GM12801 (cell line): ENCODE data around the gene ZBTB42.

Source experiments
- TF ChIP-seq, protein P1 (sequence below): IDR thresholded peaks from one replicate; pipeline ENCODE4 v1.5.1; 2011; ENCODE audit warnings: control low read depth; ENCODE audit not compliant: insufficient read length; ENCODE audit errors: extremely low read depth

ZBTB42 gene

DNA sequence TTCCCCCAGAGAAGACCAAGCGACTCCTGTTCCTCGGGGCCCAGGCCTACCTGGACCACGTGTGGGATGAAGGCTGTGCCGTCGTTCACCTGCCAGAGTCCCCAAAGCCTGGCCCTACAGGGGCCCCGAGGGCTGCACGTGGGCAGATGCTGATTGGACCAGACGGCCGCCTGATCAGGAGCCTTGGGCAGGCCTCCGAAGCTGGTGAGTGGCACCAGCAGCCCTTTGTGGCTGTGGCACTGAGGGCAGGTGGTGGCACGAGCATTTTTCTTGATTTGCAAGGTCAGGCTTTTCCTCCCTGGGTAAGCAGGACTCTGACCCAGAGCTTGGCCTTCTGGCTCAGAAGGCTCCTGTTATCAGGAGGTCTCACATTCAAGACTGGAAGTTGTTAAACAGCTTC, 45.3 kb upstream of the ZBTB42 start:
- TF ChIP-seq, protein P1, sequence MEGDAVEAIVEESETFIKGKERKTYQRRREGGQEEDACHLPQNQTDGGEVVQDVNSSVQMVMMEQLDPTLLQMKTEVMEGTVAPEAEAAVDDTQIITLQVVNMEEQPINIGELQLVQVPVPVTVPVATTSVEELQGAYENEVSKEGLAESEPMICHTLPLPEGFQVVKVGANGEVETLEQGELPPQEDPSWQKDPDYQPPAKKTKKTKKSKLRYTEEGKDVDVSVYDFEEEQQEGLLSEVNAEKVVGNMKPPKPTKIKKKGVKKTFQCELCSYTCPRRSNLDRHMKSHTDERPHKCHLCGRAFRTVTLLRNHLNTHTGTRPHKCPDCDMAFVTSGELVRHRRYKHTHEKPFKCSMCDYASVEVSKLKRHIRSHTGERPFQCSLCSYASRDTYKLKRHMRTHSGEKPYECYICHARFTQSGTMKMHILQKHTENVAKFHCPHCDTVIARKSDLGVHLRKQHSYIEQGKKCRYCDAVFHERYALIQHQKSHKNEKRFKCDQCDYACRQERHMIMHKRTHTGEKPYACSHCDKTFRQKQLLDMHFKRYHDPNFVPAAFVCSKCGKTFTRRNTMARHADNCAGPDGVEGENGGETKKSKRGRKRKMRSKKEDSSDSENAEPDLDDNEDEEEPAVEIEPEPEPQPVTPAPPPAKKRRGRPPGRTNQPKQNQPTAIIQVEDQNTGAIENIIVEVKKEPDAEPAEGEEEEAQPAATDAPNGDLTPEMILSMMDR: no peak

DNA sequence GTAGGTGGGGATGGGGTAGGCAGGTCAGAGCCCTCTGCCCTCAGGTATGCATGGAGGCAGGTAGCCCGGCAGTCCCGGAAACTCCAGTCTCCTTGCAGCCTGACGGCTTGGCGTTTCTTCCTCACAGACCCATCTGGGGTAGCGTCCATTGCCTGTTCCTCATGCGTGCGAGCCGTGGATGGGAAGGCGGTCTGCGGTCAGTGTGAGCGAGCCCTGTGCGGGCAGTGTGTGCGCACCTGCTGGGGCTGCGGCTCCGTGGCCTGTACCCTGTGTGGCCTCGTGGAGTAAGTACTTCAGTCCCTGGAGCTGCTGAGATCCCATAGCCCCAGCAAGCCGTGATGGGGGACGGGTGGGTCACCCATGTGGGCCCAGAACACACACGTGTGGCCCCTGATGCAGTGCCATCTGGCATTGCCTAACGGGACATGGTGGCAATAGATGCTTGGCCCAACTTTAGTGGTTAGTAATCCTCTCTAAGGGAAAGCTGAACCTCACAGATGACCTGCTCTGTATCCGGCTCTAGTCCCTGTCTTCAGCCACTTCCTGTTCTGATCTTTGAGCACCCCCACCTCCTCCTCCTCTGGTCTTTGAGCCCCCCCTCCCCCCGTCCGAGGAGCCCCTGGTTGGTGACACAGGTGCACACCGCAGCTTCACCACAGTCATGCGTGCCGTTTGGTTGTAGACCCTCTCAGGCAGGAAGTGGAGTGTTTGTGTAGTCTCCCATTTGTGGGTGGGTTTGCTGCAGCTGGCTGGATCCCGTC, 44.2 kb upstream of the ZBTB42 start:
- TF ChIP-seq, protein P1: no peak

DNA sequence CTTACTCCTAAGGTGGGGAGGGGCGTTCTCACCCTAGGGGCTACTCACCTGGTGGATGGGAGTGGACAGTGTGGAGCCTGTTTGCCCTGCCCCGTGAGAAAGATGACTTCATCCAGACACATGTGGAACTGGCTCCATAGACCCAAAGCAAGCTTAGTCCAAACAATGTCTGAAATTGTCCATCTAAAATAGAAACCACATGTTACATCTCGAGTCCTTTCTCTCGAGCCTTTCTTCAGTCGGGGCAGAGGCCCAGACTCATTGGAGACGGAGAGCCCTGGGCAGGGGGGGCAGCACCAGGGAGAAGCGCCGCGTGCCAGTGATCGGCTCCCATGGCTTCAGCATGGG, 43.7 kb upstream of the ZBTB42 start:
- TF ChIP-seq, protein P1: no peak

DNA sequence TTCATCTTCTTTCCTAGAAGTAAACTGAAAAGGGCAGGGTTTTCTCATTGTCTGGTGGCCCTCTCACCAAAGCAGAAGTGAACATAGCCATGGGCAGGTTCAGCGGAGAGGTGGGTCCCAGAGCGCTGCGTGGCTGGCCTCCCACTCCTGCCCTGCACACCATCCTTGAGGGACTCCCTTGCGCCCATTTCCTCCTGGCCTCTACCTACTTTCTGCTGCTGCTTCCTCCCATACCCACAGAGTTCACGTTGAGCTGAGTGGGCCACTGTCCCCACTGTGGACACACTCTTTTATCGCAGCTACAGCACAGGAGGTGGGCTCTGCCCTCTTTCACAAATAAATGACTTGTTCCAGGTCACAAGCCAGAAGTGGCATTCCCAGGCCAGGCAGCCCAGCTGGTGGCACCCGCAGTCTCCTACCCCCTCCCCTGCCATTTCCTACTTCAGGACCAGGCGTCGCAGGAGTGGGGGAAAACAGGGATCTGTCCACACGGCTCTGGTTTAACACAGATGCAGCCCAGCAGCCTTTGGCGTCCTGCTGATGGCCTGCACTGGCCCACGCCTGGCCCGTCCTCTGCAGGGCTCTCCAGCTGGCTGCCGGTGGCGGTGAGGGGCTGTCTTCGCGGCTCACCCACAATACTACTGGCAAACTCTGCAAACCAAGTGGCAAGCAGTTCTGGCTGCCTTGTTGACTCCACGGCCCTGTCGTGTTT, 43.1 kb upstream of the ZBTB42 start:
- TF ChIP-seq, protein P1: no peak

DNA sequence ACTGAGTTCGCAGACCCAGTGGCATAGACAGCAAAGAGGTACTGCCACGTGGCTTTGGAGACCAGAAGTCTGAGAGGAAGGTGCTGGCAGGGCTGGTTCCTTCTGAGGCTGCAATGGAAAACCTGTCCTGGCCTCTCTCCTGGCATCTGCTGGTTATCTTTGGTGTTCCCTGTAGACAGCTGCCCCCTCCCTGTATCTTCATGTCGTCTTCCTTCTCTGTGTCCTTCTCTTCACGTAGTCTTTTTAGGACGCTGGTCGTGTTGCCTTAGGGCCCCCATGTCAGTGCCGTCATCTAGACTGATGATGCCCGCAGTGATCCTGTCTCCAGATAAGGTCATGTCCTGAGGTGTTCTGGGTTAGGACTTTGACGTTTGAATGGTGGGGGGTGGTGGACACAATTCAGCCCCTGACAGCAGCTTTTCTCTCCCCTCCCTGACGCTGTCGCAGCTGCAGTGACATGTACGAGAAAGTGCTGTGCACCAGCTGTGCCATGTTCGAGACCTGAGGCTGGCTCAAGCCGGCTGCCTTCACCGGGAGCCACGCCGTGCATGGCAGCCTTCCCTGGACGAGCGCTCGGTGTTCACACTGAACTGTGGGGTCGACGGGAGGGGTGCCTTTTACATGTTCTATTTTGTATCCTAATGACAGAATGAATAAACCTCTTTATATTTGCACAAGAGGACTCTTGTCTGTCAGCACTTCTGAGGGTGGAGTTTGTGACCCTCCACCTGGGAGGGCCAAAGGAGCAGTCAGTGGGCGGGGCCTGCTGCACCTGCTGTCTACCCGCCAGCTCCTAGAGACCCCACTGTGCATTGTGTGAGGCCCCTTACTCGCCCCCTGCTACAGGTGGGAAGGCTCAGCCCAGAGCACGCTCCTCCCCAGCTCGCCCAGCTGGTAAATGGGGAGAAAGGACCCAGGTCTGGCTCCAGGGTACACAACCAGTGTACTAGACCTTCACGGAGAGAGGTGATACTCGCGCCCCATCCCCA, 41.6 kb upstream of the ZBTB42 start:
- TF ChIP-seq, protein P1: no peak

DNA sequence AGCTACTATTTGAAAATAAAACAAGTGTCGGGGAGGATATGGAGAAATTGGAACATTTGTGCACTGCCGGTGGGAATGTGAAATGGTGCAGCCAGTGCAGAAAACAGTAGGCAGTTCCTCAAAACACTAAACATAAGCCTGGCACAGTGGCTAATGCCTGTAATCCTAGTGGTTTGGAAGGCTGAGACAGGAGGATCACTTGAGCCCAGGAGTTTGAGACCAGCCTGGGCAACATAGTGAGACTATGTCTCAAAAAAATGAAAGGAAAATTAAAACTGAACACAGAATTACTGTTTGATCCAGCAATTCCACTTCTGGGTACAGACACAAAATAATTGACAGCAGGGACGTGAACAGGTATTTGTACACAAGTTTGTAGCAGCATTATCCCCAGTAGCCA, 35.4 kb upstream of the ZBTB42 start:
- TF ChIP-seq, protein P1: no peak
